Activated CD4-positive, CD25-positive, alpha-beta regulatory T cell (primary cell): Measurements from ENCODE around the gene LPO.

ENCODE experiments used
- DNase-seq, 4 experiments: peaks; one replicate each; lab custom pipeline; 2025; lab: John Stamatoyannopoulos, UW

LPO gene

DNA sequence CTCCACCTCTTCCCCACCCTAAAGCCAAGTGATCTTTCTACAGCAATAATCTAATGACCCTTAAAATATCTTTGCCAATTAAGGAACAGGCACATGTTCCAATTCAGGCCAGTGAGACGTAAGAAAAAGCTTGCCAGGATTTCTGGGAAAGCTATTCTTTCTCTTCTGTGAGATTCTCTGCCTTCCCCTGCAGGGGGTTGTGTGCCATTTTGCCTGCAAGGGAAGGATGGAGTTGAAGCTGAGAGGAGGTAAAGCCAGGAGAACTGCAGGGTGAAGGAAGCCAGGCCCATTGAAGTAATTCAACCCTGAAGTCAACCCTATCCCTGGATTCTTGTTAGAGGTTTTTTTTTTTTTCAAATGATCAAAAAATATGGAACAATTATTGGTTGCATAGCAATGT, 9.0 kb upstream of the LPO start:
- no peak for DNase-seq

DNA sequence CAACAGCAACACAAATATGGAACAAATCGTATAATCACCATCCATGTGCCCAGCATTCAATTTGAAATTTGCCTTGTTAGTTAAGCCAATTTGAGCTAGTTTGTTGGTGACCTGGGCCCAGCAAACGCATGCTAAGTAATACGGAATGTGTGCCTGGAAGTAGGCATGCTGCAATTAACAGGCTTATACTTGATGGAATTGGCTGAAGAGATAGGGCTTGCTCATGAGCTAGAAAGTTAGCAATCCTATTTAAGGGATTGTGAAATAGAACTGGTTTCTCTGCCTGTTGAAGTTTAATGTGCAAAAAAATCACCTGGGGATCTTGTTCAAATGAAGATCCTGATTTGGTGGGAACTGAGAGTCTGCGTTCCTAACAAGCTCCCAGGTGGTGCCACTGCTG, 8.5 kb upstream of the LPO start:
- no peak for DNase-seq

DNA sequence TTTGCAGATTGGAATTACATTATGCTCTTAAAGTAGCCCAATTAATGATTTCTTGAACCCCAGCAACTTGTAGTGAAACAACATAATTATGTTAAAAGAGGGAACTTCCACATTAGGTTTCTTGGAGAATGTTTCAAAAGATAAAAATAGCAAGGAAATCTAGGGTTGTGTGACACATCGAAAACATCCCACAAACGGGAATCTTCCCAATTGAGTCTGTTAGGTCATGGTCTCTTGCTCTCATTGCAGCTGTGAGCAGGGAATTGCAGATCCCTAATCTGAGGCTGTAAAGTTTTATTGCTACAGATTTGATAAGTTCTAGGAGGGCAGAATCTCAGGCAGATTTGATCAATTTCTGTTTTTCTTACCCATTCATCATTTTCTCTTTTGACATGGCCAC, 6.7 kb upstream of the LPO start:
- no peak for DNase-seq

DNA sequence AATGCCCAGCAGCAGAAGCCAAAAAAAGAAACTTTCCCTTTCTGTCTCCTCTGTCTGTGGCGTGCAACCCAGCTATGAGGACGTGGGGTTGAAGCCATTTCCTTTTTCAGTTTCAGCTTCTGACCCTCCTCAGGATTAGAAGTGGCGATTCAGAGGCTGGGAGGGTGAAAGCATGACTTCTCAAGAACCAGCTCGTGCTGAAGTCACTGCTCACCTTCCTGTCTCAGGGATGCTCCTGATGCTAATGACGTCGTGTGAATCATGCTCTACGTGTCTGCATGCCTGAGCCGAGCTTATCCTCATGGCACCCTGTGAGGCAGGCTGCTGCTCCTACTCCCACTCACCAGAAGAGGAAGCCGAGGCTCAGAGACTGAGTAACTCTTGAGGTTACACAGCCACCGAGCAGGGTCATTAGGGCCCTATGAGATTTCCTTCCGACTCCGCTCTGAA, 5.7 kb upstream of the LPO start:
- DNase-seq = no peak

DNA sequence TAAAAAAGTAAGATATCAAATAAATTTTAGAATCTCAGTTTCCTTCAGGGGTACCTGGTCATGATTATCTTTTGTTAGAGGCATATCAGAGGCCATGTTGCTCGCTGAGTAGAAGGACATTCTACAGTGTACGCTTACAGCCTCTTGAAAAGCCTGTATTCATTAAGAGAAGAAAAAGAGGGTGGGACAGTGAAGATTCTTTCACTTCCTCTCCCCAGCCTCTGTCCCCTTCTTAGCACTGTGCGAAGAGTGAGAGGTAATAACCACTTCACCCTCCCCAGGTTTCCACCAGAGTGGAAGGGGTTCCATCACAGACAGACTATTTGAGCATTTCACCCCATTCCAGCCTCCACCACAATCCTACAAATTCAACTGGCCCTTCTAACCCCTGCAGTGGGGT, 4.8 kb upstream of the LPO start:
- DNase-seq = no peak

DNA sequence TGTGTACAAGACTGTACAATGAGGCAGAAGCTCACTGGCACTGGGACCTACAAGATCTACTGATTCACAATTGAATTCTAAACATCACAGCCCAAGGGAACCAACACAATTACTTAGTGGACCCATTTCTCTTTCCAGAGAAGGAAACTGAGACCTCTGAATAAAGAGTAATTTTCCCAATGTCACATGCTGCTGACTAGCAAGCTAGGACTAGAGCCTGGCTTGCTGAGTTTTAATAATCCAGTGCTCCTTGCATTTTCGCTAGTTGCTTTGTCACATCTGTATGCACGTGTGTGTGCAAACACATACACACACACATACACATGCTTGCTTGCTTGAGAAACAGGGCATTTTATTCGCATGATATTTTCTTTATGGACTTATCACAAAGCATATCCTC, 3.9 kb upstream of the LPO start:
- no peak for DNase-seq

DNA sequence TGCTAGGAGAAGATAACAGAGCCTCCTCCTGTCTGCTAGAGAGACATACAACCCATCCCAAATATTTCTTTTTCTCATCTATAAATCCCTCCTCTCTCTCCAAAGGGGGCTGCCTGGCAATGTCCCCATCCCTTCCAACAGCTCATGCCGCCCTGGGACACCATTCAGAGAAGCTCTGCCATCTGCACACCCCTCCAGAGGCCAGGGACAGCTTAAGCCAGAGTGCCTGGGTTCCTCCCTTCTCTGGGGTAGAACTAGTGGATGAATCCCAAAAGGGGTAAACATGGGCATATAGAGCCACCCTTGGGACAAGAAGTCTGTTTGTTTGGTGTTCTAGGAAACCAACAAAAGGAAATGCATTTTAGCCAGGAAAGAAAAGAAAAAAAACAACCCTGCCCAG, 2.6 kb upstream of the LPO start:
- DNase-seq = no peak

DNA sequence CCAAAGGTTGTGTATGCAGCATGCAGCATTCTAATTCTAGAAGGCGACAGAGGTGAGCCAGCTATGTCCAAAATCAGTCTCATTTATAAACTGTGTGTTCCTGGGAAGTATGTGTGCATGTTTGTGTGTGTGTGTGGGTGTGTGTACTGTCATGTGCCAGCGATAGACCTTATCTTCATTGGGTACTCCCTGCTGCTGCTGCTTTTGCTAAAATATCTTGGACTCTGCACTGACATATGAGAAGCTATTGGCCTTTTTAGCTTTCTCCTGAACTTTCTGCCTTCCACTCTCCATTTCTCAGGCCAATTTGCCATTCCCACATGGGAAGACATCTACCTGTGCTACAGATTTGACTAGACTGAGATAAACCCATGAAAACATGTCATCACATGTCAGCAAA, 2.0 kb upstream of the LPO start:
- no peak for DNase-seq

DNA sequence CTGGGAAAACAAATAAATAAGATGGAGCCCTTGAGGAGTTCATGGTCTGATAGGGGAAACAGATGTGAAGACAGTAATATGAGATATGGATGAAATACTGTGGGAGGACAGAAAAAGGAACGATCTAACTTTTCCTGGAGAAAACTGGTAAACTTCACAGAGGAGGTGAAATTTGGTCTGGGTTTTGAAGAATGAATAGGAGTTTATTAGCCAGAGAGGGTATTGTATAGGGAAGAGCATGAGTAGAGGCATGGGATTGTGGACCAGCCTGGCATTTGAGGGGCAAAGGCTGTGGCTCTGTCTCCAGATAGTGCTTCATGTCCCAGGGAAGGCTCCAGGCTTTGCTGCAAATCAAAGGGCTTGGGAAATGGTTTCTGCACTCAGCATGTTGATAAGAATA, 1.6 kb downstream of the LPO start:
- no peak for DNase-seq

DNA sequence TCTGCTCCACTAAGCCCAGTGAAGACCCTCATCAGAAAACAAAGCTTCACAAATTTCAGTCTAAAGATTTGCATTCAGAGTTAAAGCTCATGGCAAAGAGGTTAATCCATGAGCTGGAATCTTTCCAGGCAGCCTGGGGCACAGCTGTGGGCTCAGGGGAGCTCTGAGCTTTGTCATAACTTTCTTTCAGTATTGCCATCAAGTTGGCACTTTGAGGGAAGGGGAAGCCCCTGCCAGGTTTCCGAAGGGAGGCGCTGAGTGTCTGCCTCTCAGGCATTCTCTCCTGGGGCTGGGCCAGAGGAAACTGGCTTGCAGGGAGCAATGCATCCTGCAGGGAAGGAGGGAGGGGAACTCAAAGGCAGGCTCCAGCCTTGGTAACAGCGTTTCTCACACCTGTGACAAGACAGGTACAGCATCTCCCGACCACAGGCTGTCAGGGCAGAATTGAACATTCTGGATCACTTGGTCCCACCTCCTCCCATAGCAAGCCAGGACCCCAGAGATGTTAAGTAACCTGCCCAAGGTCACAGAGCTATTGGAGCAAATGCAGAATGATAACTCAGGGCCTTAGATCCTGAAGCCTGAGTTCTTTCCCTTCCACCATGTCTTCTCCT, 3.9 kb downstream of the LPO start:
- no peak for DNase-seq

DNA sequence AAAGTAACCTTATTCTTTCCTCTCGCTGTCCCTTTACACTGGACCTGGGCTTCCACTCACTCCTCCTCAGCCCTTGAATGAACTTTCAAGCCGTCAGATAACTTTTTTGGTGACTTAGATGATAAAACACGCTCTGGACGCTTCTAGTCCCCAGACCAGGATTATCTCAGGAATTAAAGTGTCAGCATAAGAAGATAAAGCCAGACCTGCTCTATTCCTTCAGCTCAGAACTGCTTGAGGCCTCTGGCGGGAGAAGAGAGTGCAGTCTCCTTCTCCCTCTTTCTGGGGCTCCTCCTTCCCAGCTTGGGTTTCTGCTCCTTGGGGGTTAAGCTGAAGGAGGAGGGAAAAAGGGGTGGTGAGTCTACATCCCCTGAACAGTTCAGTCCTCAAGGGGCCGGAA, 6.6 kb downstream of the LPO start:
- DNase-seq = no peak

DNA sequence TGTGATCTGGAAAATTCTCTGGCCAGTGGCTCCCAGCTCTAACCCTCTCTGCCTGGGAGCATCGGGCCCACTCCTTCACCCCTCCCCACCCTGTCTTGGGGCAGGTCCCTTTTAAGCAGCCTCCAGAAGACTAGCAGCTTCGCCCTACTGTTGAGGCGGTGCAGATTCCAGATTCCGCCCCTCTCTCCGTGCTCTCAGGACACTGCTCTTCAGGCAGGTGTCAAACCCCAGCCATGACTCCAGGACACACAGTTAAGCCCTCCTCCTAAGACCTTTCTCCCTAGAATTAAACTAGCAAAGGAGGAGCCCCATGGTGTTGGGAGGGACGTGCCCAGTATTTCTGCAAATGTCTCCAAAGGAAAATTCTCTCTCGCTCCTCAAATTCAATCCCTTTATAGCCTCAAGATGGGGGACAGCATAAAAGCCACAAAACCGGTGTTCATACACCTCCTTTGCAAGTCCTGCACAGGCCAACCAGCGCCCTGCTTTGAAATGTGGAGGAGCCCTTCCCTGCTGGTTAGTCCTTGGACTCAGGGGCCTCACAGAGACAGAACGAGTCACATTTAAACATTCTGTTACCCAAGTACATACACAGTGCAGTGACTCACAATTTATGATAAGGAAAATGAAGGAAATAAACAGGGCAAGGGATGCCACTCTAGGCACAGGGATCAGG, 7.2 kb downstream of the LPO start:
- no peak for DNase-seq

DNA sequence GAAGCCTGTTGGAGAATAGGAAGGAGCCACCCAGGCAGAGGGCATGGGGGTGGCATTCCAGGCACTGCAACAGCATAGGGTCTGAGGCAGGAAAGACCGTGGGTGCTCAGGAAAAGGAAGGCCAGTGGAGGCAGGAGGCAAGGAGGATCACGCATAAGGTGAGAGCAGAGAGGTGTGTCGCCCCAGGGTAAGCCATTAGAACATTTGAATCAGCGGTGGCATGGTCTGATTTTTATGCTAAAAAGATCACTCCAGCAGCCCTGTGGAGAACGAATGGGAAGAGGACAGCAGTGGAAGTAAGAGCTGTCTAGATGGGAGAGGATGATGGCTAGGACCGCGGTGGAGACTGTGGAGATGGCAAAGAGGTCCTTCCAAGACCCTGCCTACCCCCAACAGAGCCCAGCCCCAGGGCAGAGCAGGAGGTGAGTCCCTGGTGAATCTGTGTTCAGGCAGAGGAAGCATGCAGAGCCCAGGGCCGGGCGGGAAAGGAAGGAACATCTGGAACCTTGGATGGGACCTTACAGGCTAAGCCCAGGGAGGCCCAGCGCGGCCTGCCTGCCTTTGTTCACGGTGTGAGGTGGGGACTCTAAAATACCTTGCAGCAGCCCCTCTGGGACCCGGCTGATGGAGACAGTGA, 7.8 kb downstream of the LPO start:
- no peak for DNase-seq

DNA sequence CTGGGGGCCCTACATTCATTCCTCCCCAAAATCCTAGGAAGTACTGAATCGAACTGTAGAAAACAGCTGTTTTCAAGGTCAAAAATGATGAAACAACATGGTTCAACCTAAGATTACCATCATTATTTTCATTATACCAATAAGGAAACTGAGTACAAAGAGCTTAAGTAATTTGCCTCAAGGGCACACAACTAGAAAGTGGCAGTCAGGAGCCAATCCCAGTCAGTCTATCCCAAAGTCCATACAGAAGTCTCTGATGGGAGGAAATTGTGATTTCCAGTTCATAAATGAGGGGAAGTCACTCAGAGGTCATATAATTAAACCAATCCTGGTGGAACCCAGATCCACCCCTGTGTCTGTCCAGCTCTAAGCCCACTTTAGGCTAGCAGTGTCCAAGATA, 8.4 kb downstream of the LPO start:
- DNase-seq = no peak

DNA sequence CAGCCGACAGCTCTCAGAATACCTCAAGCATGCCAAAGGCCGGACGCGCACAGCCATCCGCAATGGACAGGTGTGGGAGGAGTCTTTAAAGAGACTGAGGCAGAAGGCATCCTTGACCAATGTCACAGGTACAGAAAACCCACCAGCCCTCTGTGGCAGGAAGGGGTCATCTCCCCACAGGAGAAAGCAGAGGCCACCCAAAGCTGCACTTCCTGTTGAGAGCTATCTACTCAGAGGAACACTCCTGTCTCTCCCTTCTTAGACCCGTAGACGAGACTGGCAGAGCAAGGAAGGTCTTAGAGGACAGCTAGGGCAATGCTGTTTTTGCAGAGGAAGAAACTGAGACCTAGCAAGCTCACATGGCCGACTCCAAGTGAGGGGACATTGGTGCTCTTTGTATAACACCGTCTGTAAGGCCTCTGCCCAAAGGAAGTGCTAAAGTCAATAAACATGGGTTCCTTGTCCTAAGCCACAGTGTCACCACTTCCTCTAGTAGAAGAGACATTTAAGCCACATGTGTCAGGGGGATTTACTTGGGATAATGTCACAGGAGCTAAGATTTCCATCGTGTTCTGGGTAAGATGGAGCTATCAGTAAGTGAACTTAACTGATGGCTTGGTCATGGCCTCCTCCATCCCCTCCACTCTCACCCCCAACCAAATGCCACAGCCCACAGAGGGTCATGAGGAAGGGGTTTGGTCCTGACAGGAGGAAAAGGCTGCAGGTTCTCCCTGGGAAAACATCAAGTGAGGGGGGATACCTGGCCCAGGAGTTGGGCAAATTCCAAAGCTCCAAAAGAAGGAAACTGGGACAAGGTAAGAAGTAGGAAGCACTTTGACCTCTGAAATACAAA, 9.4 kb downstream of the LPO start:
- no peak for DNase-seq

DNA sequence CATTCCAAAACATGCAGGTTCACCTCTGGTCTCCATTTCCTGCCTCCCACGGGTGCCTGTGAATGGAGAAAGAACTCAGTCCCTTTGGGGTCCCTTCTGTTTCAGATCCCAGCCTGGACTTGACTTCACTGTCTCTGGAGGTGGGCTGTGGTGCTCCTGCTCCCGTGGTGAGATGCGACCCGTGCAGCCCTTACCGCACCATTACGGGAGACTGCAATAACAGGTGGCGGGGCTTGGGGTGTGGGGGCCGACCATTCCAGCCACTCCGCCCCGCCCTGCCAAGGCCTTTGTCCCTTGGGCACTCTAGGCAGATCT, 10.5 kb downstream of the LPO start:
- no peak for DNase-seq

DNA sequence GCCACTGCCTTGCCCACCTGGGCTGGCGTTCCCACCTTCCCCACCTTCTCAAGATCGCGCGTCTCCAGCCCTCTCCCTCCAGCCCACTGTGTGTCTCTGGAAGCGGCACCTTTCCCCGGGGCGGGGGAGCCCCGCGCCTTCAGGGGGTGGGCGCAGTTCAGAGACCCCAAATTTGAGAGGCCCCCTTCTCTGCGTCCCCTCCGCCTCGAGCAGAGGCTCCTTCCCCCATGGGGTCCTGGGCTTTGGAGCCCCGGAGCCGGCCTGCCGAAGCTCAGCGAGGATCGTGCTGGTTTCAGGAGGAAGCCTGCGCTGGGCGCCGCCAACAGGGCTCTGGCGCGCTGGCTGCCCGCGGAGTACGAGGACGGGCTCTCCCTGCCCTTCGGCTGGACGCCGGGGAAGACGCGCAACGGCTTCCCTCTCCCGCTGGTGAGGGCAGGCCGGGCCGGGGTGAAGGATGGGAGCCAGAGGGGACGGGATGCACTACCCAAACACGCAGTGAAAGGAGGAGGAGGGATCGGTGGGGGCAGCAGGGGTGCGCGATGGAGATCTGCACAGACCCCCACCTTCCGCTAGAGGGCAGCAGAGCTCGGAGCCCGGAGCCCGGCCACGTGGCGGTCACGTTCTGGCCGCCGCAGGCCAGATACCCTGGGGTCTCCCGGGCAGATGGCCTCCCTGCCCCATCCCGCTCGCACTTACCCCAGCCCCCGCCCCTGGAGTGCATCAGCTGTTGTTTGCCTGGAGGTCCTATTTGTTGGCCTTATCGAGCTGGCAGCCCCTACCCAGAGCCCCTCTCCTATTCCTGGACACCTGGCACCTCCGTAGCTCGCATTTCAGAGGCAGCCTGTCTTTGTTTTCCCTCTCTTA, 11.1 kb downstream of the LPO start:
- DNase-seq = peak; percentile 50 to 63 (median 58)

DNA sequence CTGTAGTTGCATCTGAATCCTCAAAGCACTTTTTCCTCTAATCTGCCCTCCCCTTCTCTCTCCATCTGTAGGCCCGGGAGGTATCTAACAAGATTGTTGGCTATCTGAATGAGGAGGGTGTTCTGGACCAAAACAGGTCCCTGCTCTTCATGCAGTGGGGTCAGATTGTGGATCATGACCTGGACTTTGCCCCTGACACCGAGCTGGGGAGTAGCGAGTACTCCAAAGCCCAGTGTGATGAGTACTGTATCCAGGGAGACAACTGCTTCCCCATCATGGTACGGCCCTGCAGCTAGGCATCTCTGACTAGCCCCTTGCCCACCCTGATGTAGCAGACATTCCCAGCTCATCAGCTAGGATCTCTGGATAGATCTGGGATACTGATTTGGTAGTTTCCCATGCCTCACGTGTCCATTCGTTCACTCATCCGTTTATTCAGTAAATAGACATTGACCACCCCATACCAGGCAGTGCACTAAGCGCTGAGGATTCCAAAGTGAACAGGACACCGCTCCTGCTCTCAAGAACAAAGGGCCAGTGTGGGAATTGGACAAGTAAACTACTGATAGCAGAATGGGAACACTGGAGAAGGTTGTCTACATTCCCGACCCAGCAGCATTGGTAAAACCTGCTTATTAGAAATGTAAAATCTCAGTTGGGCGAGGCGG, 12.1 kb downstream of the LPO start:
- DNase-seq = no peak

DNA sequence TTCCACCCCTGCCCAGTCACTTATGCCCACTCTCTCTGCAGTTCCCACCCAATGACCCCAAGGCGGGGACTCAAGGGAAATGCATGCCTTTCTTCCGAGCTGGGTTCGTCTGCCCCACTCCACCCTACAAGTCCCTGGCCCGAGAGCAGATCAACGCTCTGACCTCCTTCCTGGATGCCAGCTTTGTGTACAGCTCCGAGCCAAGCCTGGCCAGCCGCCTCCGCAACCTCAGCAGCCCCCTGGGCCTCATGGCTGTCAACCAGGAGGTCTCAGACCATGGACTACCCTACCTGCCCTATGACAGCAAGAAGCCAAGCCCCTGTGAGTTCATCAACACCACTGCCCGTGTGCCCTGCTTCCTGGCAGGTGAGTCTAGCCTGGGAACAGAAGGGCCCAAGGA, 13.8 kb downstream of the LPO start:
- no peak for DNase-seq

DNA sequence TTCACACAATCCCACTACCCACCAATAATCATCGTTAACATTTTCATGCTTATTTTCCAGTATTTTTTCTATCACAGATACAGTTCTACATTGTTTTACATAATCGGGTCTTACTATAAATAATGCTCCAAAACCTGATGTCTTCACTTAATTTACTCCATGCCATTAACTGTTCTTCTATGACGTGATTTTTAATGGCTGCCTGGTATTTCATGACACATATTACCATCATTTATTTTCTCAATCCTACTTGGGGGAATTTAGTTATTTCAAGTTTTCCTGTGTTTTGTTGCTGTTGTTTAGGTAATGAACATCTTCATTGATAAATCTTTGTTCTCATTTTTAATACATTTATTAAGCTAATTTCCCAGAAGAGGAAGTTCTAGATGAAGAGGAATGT, 14.7 kb downstream of the LPO start:
- no peak for DNase-seq

DNA sequence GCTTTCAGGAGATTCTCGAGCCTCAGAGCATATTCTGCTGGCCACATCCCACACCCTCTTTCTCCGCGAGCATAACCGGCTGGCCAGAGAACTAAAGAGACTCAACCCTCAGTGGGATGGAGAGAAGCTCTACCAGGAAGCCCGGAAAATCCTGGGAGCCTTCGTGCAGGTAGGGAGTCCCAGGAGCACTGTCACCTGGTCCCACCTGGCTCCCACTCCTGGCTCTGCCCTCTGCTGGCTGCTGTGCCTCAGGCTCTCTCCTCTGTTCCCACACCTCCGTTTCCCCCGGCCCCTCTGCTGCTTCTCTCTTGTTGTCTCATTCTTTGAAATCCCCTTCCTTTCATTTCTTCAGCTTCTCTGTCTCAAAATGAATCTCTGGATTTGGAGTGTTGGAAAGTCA, 16.4 kb downstream of the LPO start:
- no peak for DNase-seq
